BLaER1 treated with 17β-estradiol and CSF1 and Interleukin-3, amounts not matched to agents 10 nM and 100 nM (cell line): ENCODE measurements around the gene LRRC43.

Experiments used
- H3K27ac ChIP-seq, 11 experiments: shearing (Covaris generic); formaldehyde crosslinking; 2 replicates each; pipeline ENCODE4 v1.8.1; 2022
- H3K27me3 ChIP-seq, 11 experiments: shearing (Covaris generic); formaldehyde crosslinking; 2 replicates each; pipeline ENCODE4 v1.8.1; 2022
- H3K36me3 ChIP-seq, 11 experiments: shearing (Covaris generic); formaldehyde crosslinking; 2 replicates each; pipeline ENCODE4 v1.8.1; 2022
- H3K4me1 ChIP-seq, 10 experiments: shearing (Covaris generic); formaldehyde crosslinking; 2 replicates each; pipeline ENCODE4 v1.8.1; 2022
- H3K4me2 ChIP-seq, 11 experiments: shearing (Covaris generic); formaldehyde crosslinking; 2 replicates each; pipeline ENCODE4 v1.8.1; 2022
- H3K4me3 ChIP-seq, 10 experiments: shearing (Covaris generic); formaldehyde crosslinking; 2 replicates each; pipeline ENCODE4 v1.8.1; 2022
- H3K9ac ChIP-seq, 11 experiments: shearing (Covaris generic); formaldehyde crosslinking; 2 replicates each; pipeline ENCODE4 v1.8.1; 2022
- H3K9me3 ChIP-seq, 11 experiments: shearing (Covaris generic); formaldehyde crosslinking; replicated peaks in 1 of 11; 2 replicates each; pipeline ENCODE4 v1.8.1; 2022
- H4K20me1 ChIP-seq, 11 experiments: shearing (Covaris generic); formaldehyde crosslinking; 2 replicates each; pipeline ENCODE4 v1.8.1; 2022
- Cebpa-rat ChIP-seq, 11 experiments: shearing (Covaris generic); IDR thresholded peaks; 2 replicates each; pipeline ENCODE4 v1.8.1; 2022

Gene LRRC43

DNA sequence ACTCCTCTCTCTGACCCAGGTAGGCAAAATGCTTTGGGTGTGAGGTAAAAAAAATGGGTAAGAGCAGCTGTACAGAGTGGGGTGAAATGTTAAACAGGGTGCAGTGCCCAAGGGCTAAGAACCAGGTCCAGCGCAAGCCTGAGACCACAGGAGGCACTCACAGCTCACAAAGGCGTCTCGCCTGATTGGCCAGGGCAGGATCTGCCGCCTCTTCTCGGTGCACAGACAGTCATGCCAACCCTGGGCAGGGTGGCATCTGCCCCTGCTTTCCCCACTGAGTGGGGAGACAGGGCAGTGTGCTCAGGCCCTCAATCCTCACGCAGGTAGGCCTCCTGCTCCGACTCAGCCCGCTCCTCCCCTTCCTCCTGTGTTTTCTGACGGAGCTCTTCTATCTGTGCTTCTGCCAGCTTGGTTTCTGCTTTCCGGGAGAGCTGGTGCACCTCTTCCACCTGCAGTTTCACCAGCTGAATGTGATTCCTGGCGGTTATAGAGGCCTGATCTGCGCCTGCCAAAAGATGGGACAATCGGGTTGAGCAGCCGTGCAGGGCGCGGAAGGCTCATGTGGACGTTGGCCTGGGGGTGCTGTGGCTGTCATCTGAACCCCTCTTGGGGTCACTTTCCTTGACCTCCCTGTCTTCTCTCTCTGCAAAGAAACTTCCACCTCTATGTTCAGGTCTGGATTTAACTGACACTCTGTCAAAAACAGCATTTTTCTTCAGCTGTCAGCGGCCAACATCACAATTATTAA, 25.3 kb downstream of the LRRC43 start:
- no peak overlapping the region for H3K4me2 ChIP-seq
- H3K27ac ChIP-seq: no peak overlapping the region
- H3K36me3 ChIP-seq: peaks cover 64 to 74% (median 69%) of the 10 kb centered on the region in 11 experiments
- no peak overlapping the region for H3K4me3 ChIP-seq
- no peak for TF ChIP-seq Cebpa-rat (IDR thresholded peaks at IDR 0.05)
- peaks cover 12 to 28% (median 20%) of the 10 kb centered on the region in 10 experiments for H3K4me1 ChIP-seq
- H4K20me1 ChIP-seq: peaks cover 36 to 69% (median 56%) of the 10 kb centered on the region in 11 experiments; a peak in 21 of 22 replicates
- peak overlapping the region in 1 of 11 experiments; percentile 27; a peak in 2 of 22 replicates for H3K9ac ChIP-seq
- H3K9me3 ChIP-seq: no peaks in the 10 kb centered on the region
- H3K27me3 ChIP-seq: peaks cover 43 to 53% (median 47%) of the 10 kb centered on the region in 11 experiments

DNA sequence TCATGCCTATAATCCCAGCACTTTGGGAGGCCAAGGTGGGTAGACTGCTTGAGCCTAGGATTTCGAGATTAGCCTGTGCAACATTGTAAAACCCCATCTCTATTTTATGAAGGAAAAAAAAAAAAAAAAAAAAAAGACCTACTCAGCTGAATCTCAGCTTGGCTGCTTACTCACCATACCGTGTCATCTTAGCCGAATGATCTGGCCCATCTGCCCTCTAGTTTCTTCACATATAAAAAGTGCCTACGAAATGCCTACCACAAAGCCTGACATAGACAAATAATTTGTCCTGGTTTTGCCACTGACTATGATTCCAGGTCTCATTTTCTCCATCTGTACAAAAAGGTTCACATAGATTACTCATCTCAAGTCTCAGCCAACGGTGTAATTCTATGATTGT, 32.8 kb downstream of the LRRC43 start:
- no peak for TF ChIP-seq Cebpa-rat (IDR thresholded peaks at IDR 0.05)
- no peaks in the 10 kb centered on the region for H3K9me3 ChIP-seq
- peaks cover 5 to 86% (median 47%) of the 10 kb centered on the region in 11 experiments; a peak in 18 of 22 replicates for H4K20me1 ChIP-seq
- no peaks in the 10 kb centered on the region for H3K27me3 ChIP-seq
- H3K36me3 ChIP-seq: peaks cover 96 to 100% (median 98%) of the 10 kb centered on the region in 11 experiments
- peaks cover 0 to 13% (median 0%) of the 10 kb centered on the region in 10 experiments; a peak in 2 of 20 replicates for H3K4me1 ChIP-seq
- no peak overlapping the region for H3K27ac ChIP-seq
- H3K4me2 ChIP-seq: 0 out of 22 replicates have a peak overlapping the region, but pooled peaks of 1 of the 11 experiments have one; percentile 21
- no peak overlapping the region for H3K4me3 ChIP-seq
- no peak overlapping the region for H3K9ac ChIP-seq

DNA sequence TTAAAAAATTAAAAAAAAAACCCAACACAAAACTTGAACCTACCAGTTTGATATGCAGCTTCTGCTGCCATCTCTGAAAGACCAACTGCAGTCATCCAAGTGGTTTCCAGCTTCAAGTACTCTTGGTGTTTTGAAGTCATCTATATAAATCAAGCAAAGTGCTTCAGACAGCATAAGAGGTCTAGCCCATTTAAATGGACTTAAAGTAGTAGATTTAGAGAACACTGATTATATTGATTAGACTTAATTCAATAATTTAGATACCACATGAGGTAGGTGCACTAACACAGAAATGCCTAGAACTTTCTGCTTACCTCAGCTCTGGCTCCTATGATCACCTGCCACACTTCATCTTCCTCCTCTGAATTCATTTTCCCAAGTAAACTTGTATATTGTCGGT, 33.5 kb downstream of the LRRC43 start:
- Histone ChIP-seq H3K36me3 (peaks cover 96 to 100% (median 98%) of the 10 kb centered on the region in 11 experiments), H4K20me1 (peaks cover 12 to 86% (median 53%) of the 10 kb centered on the region in 11 experiments; a peak in 18 of 22 replicates), H3K27me3 (no peaks in the 10 kb centered on the region), H3K4me2 (0 out of 22 replicates have a peak overlapping the region, but pooled peaks of 1 of the 11 experiments have one; percentile 21), H3K4me1 (peaks cover 0 to 13% (median 0%) of the 10 kb centered on the region in 10 experiments; a peak in 2 of 20 replicates), H3K9ac (0 out of 22 replicates have a peak overlapping the region, but pooled peaks of 1 of the 11 experiments have one; percentile 15), H3K27ac (no peak overlapping the region), H3K4me3 (no peak overlapping the region), H3K9me3 (no peaks in the 10 kb centered on the region)
- TF ChIP-seq Cebpa-rat (IDR thresholded peaks at IDR 0.05): no peak

DNA sequence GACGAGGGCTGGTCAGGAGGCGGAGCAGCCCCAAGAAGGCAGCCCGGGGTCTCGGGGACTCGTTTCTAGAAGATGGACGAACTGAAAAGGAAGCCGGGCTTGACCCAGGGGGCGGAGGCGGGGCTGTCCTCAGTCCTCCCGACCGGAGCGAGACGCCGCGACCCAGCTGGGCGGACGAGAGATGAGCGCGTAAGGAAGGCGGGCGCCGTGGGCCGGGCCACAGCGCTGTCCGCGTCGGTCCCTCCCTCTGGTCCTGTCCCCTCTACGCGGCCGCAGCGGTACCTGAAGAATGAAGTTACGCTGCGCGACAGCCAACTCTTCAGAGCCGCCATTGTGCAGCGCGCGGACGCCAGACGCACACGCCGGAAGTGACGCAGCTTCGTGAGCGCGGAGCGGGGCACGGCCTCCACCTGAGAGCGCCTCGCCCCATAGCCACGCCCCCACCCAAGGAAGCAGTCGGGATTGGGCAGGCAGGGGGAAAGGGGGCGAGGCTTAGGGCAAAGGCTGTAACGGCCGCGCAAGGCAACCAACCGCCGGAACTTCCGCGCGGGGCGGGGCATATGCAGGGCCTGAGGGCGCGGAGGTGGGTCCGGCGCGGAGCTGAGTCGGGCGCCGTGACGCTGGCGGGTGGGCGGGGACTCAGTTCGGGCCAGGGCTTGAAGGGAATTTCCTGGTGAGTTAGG, 42.9 kb downstream of the LRRC43 start, which contains the start of gene DIABLO:
TSS of gene DIABLO (minus strand) at position 370 of the 683 bp plus-strand sequence. CDS start at position 332, 38 bp downstream.
- H3K9ac ChIP-seq: peak within 1 kb of the TSS; percentile 83 to 94 (median 89)
- H3K27me3 ChIP-seq: no peaks in the 10 kb centered on the region
- H3K36me3 ChIP-seq: peaks cover 42 to 57% (median 50%) of the 10 kb centered on the region in 11 experiments
- peaks cover 42 to 52% (median 48%) of the 10 kb centered on the region in 10 experiments for H3K4me1 ChIP-seq
- H3K9me3 ChIP-seq: no peaks in the 10 kb centered on the region
- H4K20me1 ChIP-seq: peaks cover 34 to 65% (median 56%) of the 10 kb centered on the region in 11 experiments; a peak in 20 of 22 replicates
- peak within 1 kb of the TSS; percentile 71 to 92 (median 88) for H3K27ac ChIP-seq
- peak within 1 kb of the TSS; percentile 79 to 96 (median 88) for H3K4me3 ChIP-seq
- TF ChIP-seq Cebpa-rat (IDR thresholded peaks at IDR 0.05): no peak
- peak within 1 kb of the TSS; percentile 92 to 100 (median 96) for H3K4me2 ChIP-seq

DNA sequence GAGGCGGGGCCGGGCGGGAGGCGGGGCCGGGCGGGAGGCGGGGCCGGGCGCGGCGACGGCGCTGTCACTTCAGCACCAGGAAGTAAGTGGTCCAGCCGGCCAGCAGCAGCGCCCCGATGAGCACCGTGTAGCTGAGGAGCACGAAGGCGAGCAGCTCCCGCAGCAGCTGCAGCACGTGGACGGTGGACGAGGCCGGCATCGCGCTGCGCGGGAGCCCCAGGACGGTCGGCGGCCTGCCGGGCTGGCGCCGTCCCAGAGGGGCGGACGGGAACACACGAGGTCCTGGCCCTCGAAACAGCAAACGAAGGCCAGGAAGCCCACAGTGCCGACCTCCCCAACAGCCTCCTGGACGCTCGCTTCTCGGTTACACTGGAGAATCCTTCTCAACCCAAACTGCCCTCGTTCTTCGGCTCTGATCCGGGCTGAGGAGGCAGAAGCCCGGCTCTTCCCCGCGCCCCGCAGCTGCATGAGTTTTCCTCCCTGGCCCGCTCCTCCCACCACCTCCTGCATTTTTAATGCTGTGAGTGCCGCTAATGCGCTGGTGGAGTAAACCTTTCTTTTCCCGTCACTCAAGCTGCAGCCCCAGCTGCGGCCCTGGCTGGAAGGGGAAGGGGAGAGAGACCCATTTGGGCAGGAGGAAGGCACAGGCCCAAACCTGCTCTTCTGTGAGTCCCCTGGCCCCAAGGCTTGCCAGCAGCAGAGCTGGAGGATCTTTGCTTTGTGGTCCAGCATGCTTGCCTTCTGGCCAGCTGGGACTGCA, 43.6 kb downstream of the LRRC43 start:
- Histone ChIP-seq H3K9me3 (no peaks in the 10 kb centered on the region), H3K9ac (peak overlapping the region in 4 of 11 experiments; percentile 28 to 63 (median 43); a peak in 6 of 22 replicates), H4K20me1 (peaks cover 27 to 57% (median 49%) of the 10 kb centered on the region in 11 experiments; a peak in 20 of 22 replicates), H3K4me2 (peak overlapping the region; percentile 88 to 100 (median 94)), H3K27me3 (no peaks in the 10 kb centered on the region), H3K27ac (peak overlapping the region in 3 of 11 experiments; percentile 9 to 47 (median 27); a peak in 5 of 22 replicates), H3K4me1 (peaks cover 42 to 52% (median 48%) of the 10 kb centered on the region in 10 experiments), H3K36me3 (peaks cover 42 to 57% (median 50%) of the 10 kb centered on the region in 11 experiments), H3K4me3 (peak overlapping the region; percentile 32 to 60 (median 50); a peak in 19 of 20 replicates)
- no peak for TF ChIP-seq Cebpa-rat (IDR thresholded peaks at IDR 0.05)

DNA sequence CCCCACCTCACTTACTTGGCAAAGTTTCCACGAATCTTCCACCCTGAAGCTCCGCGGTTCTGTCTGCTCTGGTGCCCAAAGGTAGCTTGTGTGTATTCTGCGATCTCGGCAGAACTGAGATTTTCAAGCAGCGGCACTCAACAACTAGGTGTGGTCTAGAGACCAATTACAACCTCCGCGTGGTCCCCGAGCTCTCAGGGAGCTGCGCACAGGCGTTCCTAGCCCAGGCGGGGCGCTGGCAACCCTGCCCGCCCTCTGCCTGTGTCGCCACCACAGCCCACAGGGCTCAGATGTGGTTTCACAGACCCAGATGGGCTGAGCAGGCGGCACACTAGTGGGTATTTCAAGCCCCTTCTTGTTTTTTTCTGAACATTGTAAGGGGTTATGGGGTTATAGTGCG, 44.4 kb downstream of the LRRC43 start:
- Histone ChIP-seq H3K9ac (peak overlapping the region in 8 of 11 experiments; percentile 21 to 72 (median 59); a peak in 13 of 22 replicates), H3K9me3 (no peaks in the 10 kb centered on the region), H4K20me1 (peaks cover 22 to 50% (median 42%) of the 10 kb centered on the region in 11 experiments; a peak in 20 of 22 replicates), H3K27me3 (no peaks in the 10 kb centered on the region), H3K4me3 (peak overlapping the region in 8 of 10 experiments; percentile 13 to 60 (median 51); a peak in 15 of 20 replicates), H3K4me1 (peaks cover 42 to 52% (median 48%) of the 10 kb centered on the region in 10 experiments), H3K36me3 (peaks cover 42 to 57% (median 50%) of the 10 kb centered on the region in 11 experiments), H3K4me2 (peak overlapping the region; percentile 88 to 100 (median 94)), H3K27ac (peak overlapping the region in 6 of 11 experiments; percentile 47 to 71 (median 58); a peak in 11 of 22 replicates)
- peak in 3 of 11 experiments; percentile 35 to 70 (median 46); a peak in 4 of 22 replicates for TF ChIP-seq Cebpa-rat (IDR thresholded peaks at IDR 0.05)

DNA sequence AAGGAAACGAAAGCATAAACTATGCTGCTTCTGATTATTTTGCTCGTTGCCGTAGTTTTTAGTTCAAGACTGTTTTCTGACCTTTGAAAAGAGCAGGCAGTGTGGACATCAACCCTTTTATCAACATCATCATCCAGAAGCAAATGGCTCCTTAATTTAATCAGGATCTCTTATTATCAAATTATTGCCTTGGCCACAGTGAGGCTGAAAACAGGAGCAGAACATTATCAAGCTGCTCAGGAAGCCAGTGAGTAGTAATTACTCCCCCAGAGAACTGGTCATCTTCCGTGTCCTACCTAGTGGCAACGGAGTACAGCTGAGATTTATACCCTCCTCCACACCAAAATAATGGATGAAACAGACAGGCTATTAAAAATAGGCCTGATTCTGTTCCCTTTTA, 45.2 kb downstream of the LRRC43 start:
- Histone ChIP-seq H3K9me3 (no peaks in the 10 kb centered on the region), H4K20me1 (peaks cover 22 to 42% (median 34%) of the 10 kb centered on the region in 11 experiments; a peak in 20 of 22 replicates)

More for the DNA sequence above, 45.2 kb downstream of the LRRC43 start:
- peaks cover 41 to 57% (median 50%) of the 10 kb centered on the region in 11 experiments for H3K36me3 ChIP-seq
- peaks cover 42 to 51% (median 48%) of the 10 kb centered on the region in 10 experiments for H3K4me1 ChIP-seq
- no peaks in the 10 kb centered on the region for H3K27me3 ChIP-seq
- H3K27ac ChIP-seq: peak overlapping the region in 8 of 11 experiments; percentile 17 to 71 (median 56); a peak in 12 of 22 replicates
- H3K9ac ChIP-seq: peak overlapping the region in 8 of 11 experiments; percentile 21 to 72 (median 59); a peak in 16 of 22 replicates
- no peak for TF ChIP-seq Cebpa-rat (IDR thresholded peaks at IDR 0.05)
- peak overlapping the region; percentile 88 to 100 (median 94) for H3K4me2 ChIP-seq
- peak overlapping the region in 8 of 10 experiments; percentile 13 to 60 (median 51); a peak in 15 of 20 replicates for H3K4me3 ChIP-seq
